ENCODE data around the gene SETD2. TPM values are rescaled to one million over a fixed set of nuclear protein-coding genes. Genes with fewer than 3 reads are reported as not detected.
"Not testable (repeated sequence)": the region's sequence is repeated elsewhere in the genome, so short reads cannot be mapped to it uniquely, and the experiment has no call there.

Gene SETD2
- total RNA-seq, 1 donor, result 45.3 TPM

- DNase-seq (ENCODE audit: low read depth), result no peak
- no peak overlapping the region for H3K4me3 ChIP-seq (ENCODE audit: low read depth, low read length)
- no peak for TF ChIP-seq CTCF (IDR thresholded peaks at IDR 0.05; ENCODE audit: insufficient read depth, low read depth, low read length)
These were observed 14.5 kb downstream of the SETD2 start for GRCh38 chr3:47149339-47149933.

GRCh38 chr3:47145272-47145671 is 18.6 kb downstream of the SETD2 start:
- no peak for TF ChIP-seq CTCF (IDR thresholded peaks at IDR 0.05; ENCODE audit: insufficient read depth, low read depth, low read length)
- no peak for DNase-seq (ENCODE audit: low read depth)
- H3K4me3 ChIP-seq (ENCODE audit: low read depth, low read length), result no peak overlapping the region

DNA sequence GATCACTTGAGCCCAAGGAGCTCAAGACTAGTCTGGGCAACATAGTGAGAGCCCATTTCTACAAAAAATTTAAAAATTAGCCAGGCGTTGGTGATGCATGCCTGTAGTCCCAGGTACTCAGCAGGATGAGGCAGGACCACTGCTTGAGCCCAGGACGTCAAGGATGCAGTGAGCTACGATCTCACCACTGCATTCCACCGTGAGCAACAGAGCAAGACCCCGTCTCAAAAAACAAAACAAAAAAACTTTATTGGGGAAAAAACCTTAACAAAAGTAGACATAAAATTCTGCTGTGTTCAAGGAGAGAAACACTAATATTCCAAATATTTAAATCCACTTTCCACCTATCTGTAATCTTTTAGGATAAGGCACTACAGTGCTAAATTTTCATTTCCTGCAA is 20.8 kb downstream of the SETD2 start:
- no peak for TF ChIP-seq CTCF (IDR thresholded peaks at IDR 0.05; ENCODE audit: insufficient read depth, low read depth, low read length)
- H3K4me3 ChIP-seq (ENCODE audit: low read depth, low read length), result no peak overlapping the region
- DNase-seq (ENCODE audit: low read depth), result no peak

DNA sequence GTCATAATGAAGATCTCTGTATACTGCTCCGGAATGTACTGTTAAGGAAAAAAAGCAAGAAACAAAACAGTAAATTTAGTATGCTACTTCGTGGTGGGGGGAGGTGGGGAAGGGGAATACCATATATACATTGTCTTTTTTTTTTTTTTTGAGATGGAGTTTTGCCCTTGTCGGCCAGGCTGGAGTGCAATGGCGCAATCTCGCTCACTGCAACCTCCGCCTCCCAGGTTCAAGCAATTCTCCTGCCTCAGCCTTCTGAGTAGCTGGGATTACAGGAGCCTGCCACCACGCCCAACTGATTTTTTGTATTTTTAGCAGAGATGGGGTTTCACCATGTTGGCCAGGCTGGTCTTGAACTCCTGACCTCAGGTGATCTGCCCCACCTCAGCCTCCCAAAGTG is 21.4 kb downstream of the SETD2 start:
- H3K4me3 ChIP-seq (ENCODE audit: low read depth, low read length); DNase-seq (ENCODE audit: low read depth): not testable (repeated sequence)

GRCh38 chr3:47140973-47141461 is 22.9 kb downstream of the SETD2 start:
- H3K4me3 ChIP-seq (ENCODE audit: low read depth, low read length), result not testable (repeated sequence)
- DNase-seq (ENCODE audit: low read depth), result peak; percentile 12

GRCh38 chr3:47140553-47140952 is 23.4 kb downstream of the SETD2 start:
- not testable (repeated sequence) for H3K4me3 ChIP-seq (ENCODE audit: low read depth, low read length); DNase-seq (ENCODE audit: low read depth)

GRCh38 chr3:47134311-47134710 is 29.6 kb downstream of the SETD2 start:
- no peak overlapping the region for H3K4me3 ChIP-seq (ENCODE audit: low read depth, low read length)
- TF ChIP-seq CTCF (IDR thresholded peaks at IDR 0.05; ENCODE audit: insufficient read depth, low read depth, low read length), result no peak
- no peak for DNase-seq (ENCODE audit: low read depth)

- no peak for DNase-seq (ENCODE audit: low read depth)
- no peak overlapping the region for H3K4me3 ChIP-seq (ENCODE audit: low read depth, low read length)
- no peak for TF ChIP-seq CTCF (IDR thresholded peaks at IDR 0.05; ENCODE audit: insufficient read depth, low read depth, low read length)
These were observed 30.3 kb downstream of the SETD2 start for GRCh38 chr3:47133641-47134040.
